Esophagus muscularis mucosa (tissue), 4 donors: Measurements from ENCODE around the gene GTF3C1.

ENCODE experiments used
- EP300 ChIP-seq: sonication (generic); formaldehyde crosslinking; IDR thresholded peaks from one replicate; pipeline ENCODE4 v1.6.1; 2017; ENCODE audit warnings: antibody characterized with exemption
- POLR2A ChIP-seq: fragments of 450-650 bp; IDR thresholded peaks from one replicate; pipeline ENCODE4 v1.6.1; 2017; ENCODE audit warnings: antibody characterized with exemption, moderate library complexity, mild to moderate bottlenecking, low read depth
- POLR2AphosphoS5 ChIP-seq, 2 donors: sonication (generic); formaldehyde crosslinking; IDR thresholded peaks; one replicate each; pipeline ENCODE4 v1.6.1; 2017; ENCODE audit warnings: antibody characterized with exemption in 2 of 2
- TF ChIP-seq, protein P1 (sequence below), 3 experiments: fragments of 200-600 bp in 2 of 3; fragments of 450-650 bp in 1 of 3; sonication (generic) in 2 of 3; IDR thresholded peaks; one replicate each; pipeline ENCODE4 v1.5.1; 2017 to 2019; ENCODE audit warnings: antibody characterized with exemption in 3 of 3, mild to moderate bottlenecking in 2 of 3, moderate library complexity in 1 of 3

- no peak for TF ChIP-seq POLR2A
- TF ChIP-seq, protein P1, sequence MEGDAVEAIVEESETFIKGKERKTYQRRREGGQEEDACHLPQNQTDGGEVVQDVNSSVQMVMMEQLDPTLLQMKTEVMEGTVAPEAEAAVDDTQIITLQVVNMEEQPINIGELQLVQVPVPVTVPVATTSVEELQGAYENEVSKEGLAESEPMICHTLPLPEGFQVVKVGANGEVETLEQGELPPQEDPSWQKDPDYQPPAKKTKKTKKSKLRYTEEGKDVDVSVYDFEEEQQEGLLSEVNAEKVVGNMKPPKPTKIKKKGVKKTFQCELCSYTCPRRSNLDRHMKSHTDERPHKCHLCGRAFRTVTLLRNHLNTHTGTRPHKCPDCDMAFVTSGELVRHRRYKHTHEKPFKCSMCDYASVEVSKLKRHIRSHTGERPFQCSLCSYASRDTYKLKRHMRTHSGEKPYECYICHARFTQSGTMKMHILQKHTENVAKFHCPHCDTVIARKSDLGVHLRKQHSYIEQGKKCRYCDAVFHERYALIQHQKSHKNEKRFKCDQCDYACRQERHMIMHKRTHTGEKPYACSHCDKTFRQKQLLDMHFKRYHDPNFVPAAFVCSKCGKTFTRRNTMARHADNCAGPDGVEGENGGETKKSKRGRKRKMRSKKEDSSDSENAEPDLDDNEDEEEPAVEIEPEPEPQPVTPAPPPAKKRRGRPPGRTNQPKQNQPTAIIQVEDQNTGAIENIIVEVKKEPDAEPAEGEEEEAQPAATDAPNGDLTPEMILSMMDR (IDR thresholded peaks at IDR 0.05), result no peak
- no peak for TF ChIP-seq POLR2AphosphoS5 (IDR thresholded peaks at IDR 0.05)
- TF ChIP-seq EP300, result no peak
Measured at GRCh38 chr16:27495191-27495590, 54.5 kb downstream of the GTF3C1 start.
